Hepatocyte (in vitro differentiated cells): ENCODE measurements around the gene GDI1.

Experiments
- EZH2 ChIP-seq: fragments of 200-600 bp; sonication (generic); IDR thresholded peaks from 2 replicates; pipeline ENCODE4 v1.6.1; 2016; ENCODE audit warnings: antibody characterized with exemption, mild to moderate bottlenecking, borderline replicate concordance
- EZH2phosphoT487 ChIP-seq: fragments of 200-600 bp; sonication (generic); IDR thresholded peaks from one replicate; pipeline ENCODE4 v1.6.1; 2018; ENCODE audit warnings: antibody characterized with exemption, mild to moderate bottlenecking, low read depth, moderate library complexity; ENCODE audit not compliant: unreplicated experiment, severe bottlenecking

DNA sequence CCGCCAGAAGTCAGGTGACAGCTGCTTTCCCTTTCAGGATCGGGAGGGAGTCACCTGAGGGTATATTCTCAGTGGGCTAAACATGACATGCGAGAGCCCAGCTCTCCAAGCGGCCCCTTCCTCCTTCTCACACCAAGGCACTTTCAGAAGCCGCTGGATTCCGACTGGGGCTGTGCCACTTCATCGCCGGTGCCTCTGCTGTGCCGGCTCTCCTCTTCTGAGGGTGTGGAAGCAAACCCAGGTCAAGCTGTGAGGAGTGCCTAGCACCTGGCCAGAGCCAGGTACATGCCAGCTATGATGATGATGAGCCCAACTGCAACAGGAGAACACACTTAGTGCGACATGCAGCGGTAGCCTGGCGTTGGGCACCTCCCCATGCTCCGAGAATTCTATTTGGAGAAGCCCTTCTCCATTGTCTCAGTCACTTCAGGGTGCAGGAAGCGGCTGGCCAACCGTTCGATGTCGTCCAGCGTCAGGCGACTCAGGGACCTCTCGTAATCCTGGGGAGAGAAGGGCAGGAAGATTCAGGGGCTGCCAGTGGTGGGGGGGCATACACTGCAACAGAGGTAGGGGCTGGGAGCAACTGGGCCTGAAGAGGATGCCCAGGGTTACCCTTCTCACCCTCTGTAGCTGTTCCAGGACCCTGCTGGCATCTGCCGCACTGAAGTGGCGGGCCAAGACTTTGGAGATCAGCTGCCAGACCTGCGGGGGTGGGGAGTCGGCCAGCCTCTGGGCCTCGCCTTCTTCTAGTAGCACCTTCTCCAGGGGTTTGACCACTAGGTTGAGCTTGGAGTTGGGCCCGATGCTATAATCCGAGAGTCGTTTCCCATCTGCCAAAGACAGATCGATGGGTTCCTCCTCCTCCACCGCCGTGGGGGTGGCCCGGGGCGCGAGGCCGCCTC, 48.4 kb downstream of the GDI1 start:
- no peak for TF ChIP-seq EZH2
- TF ChIP-seq EZH2phosphoT487: no peak
